ENCODE data around the gene SPAG9.

DNA sequence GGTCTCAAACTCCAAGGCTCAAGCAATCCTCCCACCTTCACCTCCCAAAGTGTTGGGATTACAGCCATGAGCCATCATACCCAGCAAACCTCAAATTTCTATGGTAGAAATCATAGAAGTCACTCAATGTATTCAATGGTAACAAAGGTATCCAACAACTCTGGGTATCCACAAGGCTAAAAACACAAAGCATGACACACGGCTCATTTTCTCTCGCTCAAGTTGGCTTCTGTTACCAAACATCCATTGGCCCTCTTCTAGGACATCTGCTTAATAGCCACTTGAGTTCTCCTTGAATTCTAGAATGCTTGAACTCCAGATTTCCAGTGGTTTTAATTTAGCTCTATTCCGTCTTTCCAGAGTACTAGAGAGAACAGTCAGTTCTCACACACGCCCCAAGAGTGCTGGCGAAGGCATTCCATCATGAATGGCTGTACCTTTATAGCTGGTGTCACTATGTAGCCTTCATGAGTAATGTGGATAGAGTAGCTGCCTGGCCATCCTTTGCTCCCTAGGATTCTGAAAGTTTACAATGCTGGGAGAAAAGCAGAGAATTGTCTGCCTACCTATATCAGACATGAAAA lies 42.6 kb downstream of the SPAG9 start:
- TF ChIP-seq RAD21 (IDR thresholded peaks at IDR 0.05; ENCODE audit: low read depth) (no peak), ZNF274 (IDR thresholded peaks at IDR 0.05; ENCODE audit: low read depth, low read length) (no peak)
- TF ChIP-seq, protein P1, sequence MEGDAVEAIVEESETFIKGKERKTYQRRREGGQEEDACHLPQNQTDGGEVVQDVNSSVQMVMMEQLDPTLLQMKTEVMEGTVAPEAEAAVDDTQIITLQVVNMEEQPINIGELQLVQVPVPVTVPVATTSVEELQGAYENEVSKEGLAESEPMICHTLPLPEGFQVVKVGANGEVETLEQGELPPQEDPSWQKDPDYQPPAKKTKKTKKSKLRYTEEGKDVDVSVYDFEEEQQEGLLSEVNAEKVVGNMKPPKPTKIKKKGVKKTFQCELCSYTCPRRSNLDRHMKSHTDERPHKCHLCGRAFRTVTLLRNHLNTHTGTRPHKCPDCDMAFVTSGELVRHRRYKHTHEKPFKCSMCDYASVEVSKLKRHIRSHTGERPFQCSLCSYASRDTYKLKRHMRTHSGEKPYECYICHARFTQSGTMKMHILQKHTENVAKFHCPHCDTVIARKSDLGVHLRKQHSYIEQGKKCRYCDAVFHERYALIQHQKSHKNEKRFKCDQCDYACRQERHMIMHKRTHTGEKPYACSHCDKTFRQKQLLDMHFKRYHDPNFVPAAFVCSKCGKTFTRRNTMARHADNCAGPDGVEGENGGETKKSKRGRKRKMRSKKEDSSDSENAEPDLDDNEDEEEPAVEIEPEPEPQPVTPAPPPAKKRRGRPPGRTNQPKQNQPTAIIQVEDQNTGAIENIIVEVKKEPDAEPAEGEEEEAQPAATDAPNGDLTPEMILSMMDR (IDR thresholded peaks at IDR 0.05 in 2 of 3, conservative IDR thresholded peaks at IDR 0.05 in 1 of 3; ENCODE audit: borderline replicate concordance in 1 of 3, insufficient read depth in 1 of 3, low read depth in 2 of 3, low read length in 2 of 3) = no peak
